B cell (primary cell): Measurements from ENCODE around the gene KRT84.

Experiments used
- EZH2 ChIP-seq: IDR thresholded peaks from 2 replicates; pipeline ENCODE4 v1.6.1; 2012; ENCODE audit warnings: borderline replicate concordance, low read depth, mild to moderate bottlenecking, moderate library complexity, low read length; ENCODE audit not compliant: insufficient read depth, poor library complexity, severe bottlenecking
- TF ChIP-seq, protein P1 (sequence below): fragments of 200-600 bp; IDR thresholded peaks from one replicate; pipeline ENCODE4 v1.8.0; 2022; ENCODE audit warnings: antibody characterized with exemption, mild to moderate bottlenecking

DNA sequence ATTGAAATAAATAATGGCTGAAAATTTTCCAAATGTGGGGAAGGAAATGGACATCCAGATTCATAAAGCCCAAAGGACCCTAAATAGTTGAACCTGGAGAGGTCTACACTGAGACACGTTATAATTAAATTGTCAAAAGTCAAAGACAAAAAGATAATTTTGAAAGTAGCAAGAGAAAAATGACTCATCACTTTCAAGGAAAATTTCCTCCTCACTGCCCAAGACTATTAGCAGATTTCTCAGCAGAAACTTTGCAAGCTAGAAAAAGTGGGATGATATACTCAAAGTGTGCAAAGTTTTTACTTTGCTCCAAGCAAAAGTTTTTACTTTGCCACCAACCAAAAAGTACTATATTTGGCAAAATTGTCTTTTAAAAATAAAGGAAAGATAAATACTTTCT is 48.4 kb downstream of the KRT84 start:
- TF ChIP-seq, protein P1, sequence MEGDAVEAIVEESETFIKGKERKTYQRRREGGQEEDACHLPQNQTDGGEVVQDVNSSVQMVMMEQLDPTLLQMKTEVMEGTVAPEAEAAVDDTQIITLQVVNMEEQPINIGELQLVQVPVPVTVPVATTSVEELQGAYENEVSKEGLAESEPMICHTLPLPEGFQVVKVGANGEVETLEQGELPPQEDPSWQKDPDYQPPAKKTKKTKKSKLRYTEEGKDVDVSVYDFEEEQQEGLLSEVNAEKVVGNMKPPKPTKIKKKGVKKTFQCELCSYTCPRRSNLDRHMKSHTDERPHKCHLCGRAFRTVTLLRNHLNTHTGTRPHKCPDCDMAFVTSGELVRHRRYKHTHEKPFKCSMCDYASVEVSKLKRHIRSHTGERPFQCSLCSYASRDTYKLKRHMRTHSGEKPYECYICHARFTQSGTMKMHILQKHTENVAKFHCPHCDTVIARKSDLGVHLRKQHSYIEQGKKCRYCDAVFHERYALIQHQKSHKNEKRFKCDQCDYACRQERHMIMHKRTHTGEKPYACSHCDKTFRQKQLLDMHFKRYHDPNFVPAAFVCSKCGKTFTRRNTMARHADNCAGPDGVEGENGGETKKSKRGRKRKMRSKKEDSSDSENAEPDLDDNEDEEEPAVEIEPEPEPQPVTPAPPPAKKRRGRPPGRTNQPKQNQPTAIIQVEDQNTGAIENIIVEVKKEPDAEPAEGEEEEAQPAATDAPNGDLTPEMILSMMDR = no peak
- no peak for TF ChIP-seq EZH2
